Gastroesophageal sphincter (tissue), 4 donors: ENCODE results near the gene FNDC7. TPM values are rescaled to one million over a fixed set of nuclear protein-coding genes. Genes with fewer than 3 reads are reported as not detected.

Source experiments
- ATAC-seq: fragments of 150-250 bp; one replicate; pipeline ENCODE4 v1.9.1; 2016; ENCODE audit warnings: mild to moderate bottlenecking, moderate library complexity
- H3K27ac ChIP-seq, 4 donors: fragments of 200-600 bp; sonication (generic) in 3 of 4; 1 replicate in 3 of 4; 2 replicates in 1 of 4; pipeline ENCODE4 v1.5.1; 2016 to 2019
- H3K27me3 ChIP-seq: fragments of 200-600 bp; sonication (generic); one replicate; pipeline ENCODE4 v1.5.1; 2019
- H3K36me3 ChIP-seq, 2 donors: fragments of 200-600 bp; sonication (generic); one replicate each; pipeline ENCODE4 v1.5.1; 2019; ENCODE audit warnings: control low read depth in 1 of 2
- H3K4me1 ChIP-seq, 3 donors: fragments of 200-600 bp; sonication (generic); 1 replicate in 2 of 3; 2 replicates in 1 of 3; pipeline ENCODE4 v1.5.1; 2016 to 2019; ENCODE audit warnings: control low read depth in 2 of 3
- H3K4me3 ChIP-seq, 2 donors: fragments of 200-600 bp; sonication (generic); one replicate each; pipeline ENCODE4 v1.5.1; 2019; ENCODE audit warnings: mild to moderate bottlenecking in 1 of 2, moderate library complexity in 1 of 2
- H3K9me3 ChIP-seq, 3 donors: fragments of 200-600 bp; sonication (generic); one replicate each; pipeline ENCODE4 v1.5.1; 2017 to 2019; ENCODE audit warnings: control low read depth in 2 of 3
- EP300 ChIP-seq: sonication (generic); formaldehyde crosslinking; IDR thresholded peaks from one replicate; pipeline ENCODE4 v1.6.1; 2017; ENCODE audit warnings: antibody characterized with exemption, mild to moderate bottlenecking
- POLR2A ChIP-seq, 2 donors: fragments of 450-650 bp; IDR thresholded peaks; one replicate each; pipeline ENCODE4 v1.6.1; 2017; ENCODE audit warnings: antibody characterized with exemption in 2 of 2, mild to moderate bottlenecking in 2 of 2, moderate library complexity in 1 of 2
- POLR2AphosphoS5 ChIP-seq: sonication (generic); formaldehyde crosslinking; IDR thresholded peaks from one replicate; pipeline ENCODE4 v1.6.1; 2017; ENCODE audit warnings: antibody characterized with exemption
- WGBS, 2 donors: methylation state at CpG; one replicate each; pipeline ENCODE4 v1.1.5; 2018; ENCODE audit warnings: low coverage in 1 of 2; 5-methylcytosine and 5-hydroxymethylcytosine counted together
- total RNA-seq, 4 donors: library from RNA; depleted of rRNA; stranded (reverse); fragments of >200 nt; gene quantifications; one replicate each; pipeline ENCODE4 v1.1.0, GENCODE V29; 2016
- TF ChIP-seq, protein P1 (sequence below), 4 experiments: fragments of 200-600 bp in 2 of 4; fragments of 450-650 bp in 2 of 4; sonication (generic) in 1 of 4; IDR thresholded peaks; one replicate each; pipeline ENCODE4 v1.5.1; 2017 to 2019; ENCODE audit warnings: antibody characterized with exemption in 4 of 4, mild to moderate bottlenecking in 2 of 4, moderate library complexity in 2 of 4

Gene FNDC7
- total RNA-seq, 4 donors from 2014 or later: not detected

DNA sequence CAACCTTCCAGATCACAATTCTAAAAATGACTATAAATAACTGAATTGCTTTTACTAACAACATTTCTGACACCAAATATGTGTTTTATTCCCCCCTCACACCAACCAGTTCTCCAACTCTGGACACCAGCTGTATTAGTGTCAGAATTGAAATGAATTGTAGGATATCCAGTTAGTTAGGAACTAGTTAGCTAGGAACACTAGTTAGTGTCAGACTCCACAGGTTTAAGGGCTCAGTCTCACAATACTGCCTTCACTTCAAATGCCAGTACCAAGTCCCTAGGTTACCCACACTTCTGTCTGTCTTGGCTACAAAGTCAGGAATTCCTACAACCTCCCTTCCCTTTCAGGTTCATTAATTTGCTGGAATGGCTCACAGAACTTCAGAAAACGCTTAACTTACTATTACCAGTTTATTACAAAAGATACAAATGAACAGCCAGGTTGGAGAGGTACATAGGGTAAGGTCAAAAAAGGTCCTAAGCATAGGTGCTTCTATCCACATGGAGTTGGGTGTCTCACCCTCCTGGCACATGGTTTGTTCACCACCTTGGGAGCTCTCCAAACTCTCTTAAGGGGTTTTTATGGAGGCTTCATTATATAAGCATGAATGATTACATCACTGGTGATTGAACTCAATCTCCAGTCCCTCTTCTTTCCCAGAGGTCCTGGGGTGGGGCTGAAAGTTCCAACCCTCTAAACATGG is 37.9 kb downstream of the FNDC7 start:
- no peak overlapping the region for H3K27ac ChIP-seq
- H3K36me3 ChIP-seq: peaks cover 6 to 19% of the 10 kb centered on the region in 2 donors
- H3K9me3 ChIP-seq: no peaks in the 10 kb centered on the region
- H3K27me3 ChIP-seq: no peaks in the 10 kb centered on the region
- TF ChIP-seq EP300 (no peak), POLR2AphosphoS5 (no peak), POLR2A (IDR thresholded peaks at IDR 0.05) (no peak)
- TF ChIP-seq, protein P1, sequence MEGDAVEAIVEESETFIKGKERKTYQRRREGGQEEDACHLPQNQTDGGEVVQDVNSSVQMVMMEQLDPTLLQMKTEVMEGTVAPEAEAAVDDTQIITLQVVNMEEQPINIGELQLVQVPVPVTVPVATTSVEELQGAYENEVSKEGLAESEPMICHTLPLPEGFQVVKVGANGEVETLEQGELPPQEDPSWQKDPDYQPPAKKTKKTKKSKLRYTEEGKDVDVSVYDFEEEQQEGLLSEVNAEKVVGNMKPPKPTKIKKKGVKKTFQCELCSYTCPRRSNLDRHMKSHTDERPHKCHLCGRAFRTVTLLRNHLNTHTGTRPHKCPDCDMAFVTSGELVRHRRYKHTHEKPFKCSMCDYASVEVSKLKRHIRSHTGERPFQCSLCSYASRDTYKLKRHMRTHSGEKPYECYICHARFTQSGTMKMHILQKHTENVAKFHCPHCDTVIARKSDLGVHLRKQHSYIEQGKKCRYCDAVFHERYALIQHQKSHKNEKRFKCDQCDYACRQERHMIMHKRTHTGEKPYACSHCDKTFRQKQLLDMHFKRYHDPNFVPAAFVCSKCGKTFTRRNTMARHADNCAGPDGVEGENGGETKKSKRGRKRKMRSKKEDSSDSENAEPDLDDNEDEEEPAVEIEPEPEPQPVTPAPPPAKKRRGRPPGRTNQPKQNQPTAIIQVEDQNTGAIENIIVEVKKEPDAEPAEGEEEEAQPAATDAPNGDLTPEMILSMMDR (IDR thresholded peaks at IDR 0.05): no peak
- H3K4me1 ChIP-seq: peaks cover 0 to 56% (median 10%) of the 10 kb centered on the region in 3 donors
- 75 to 100% methylated on average over 1 of the region's 1 CpG for WGBS, 2 donors
- ATAC-seq: no peak
- H3K4me3 ChIP-seq: no peak overlapping the region

DNA sequence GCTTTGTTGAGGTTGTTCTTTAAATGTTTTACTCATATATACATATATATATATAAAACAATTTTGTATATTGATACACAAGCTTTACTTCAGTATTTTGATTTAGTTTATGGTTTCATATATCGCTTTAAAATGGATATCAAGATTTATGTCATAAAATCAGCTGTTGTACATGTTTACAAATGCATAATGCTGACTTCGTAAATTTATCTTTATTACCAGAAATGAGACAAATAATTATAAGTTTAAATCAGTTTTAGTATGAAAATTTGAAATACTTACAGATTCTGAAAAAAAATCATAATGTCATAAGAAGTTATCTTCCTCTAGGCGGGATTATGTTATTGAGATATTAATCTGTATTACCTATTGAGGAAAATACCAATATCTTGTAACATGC is 40.7 kb downstream of the FNDC7 start:
- H3K27ac ChIP-seq: no peak overlapping the region
- peaks cover 6 to 35% of the 10 kb centered on the region in 2 donors for H3K36me3 ChIP-seq
- WGBS, 2 donors: 59 to 69% methylated on average over 3 of the region's 3 CpGs
- H3K4me3 ChIP-seq: no peak overlapping the region
- ATAC-seq: no peak
- no peaks in the 10 kb centered on the region for H3K9me3 ChIP-seq
- no peaks in the 10 kb centered on the region for H3K27me3 ChIP-seq
- TF ChIP-seq POLR2A (IDR thresholded peaks at IDR 0.05) (no peak), POLR2AphosphoS5 (no peak), EP300 (no peak)
- TF ChIP-seq, protein P1 (IDR thresholded peaks at IDR 0.05): no peak
- peaks cover 0 to 44% (median 6%) of the 10 kb centered on the region in 3 donors for H3K4me1 ChIP-seq

DNA sequence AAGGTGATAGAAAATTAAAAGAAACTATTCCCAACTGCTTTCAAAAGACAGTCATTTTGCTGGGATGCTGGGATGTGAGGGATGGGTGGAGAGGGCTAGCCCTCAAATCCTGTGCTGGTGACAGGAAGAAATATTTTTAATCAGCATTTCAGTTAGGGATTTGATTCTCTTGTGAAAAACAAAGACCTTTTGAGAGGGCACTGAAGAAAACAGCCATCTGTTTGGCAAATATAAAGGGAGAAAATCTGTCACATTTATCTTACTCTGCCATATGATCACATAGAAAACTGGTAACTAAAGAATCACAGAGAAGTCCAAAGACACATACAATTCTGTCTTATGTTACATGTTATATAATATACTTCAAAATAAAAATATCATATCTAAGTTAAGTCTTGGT is 46.1 kb downstream of the FNDC7 start:
- Histone ChIP-seq H3K27me3 (no peaks in the 10 kb centered on the region), H3K4me1 (no peaks in the 10 kb centered on the region), H3K4me3 (no peak overlapping the region), H3K27ac (no peak overlapping the region), H3K9me3 (no peaks in the 10 kb centered on the region), H3K36me3 (peaks cover 6 to 81% of the 10 kb centered on the region in 2 donors)
- ATAC-seq: no peak
- TF ChIP-seq POLR2AphosphoS5: no peak
- no peak for TF ChIP-seq POLR2A (IDR thresholded peaks at IDR 0.05)
- TF ChIP-seq, protein P1 (IDR thresholded peaks at IDR 0.05): no peak
- no peak for TF ChIP-seq EP300

DNA sequence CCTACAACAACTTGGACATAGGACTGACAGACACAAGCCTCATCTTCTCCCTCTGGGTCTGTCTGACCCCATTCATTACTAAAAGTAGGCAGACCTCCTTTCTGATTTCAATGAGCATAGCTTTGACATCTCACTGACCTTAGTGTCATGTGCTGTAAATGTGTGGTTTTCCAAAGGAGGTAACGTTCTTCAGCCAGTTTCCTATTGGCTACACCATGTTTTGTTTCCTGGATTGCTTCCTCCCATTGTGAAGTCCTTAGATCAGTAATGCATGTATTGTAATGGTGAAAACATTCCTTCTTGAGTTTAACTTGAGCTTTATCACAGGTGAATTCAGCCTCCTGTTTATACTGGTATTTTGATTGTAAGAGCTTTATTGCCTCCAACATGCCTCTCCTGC is 54.4 kb downstream of the FNDC7 start:
- H3K27ac ChIP-seq: no peak overlapping the region
- peaks cover 0 to 73% of the 10 kb centered on the region in 2 donors for H3K36me3 ChIP-seq
- TF ChIP-seq POLR2AphosphoS5 (no peak), EP300 (no peak), POLR2A (IDR thresholded peaks at IDR 0.05) (no peak)
- TF ChIP-seq, protein P1 (IDR thresholded peaks at IDR 0.05): no peak
- no peak for ATAC-seq
- H3K27me3 ChIP-seq: no peaks in the 10 kb centered on the region
- no peaks in the 10 kb centered on the region for H3K9me3 ChIP-seq
- no peak overlapping the region for H3K4me3 ChIP-seq
- WGBS, 2 donors: 38 to 40% methylated on average over 1 of the region's 1 CpG
- no peaks in the 10 kb centered on the region for H3K4me1 ChIP-seq

DNA sequence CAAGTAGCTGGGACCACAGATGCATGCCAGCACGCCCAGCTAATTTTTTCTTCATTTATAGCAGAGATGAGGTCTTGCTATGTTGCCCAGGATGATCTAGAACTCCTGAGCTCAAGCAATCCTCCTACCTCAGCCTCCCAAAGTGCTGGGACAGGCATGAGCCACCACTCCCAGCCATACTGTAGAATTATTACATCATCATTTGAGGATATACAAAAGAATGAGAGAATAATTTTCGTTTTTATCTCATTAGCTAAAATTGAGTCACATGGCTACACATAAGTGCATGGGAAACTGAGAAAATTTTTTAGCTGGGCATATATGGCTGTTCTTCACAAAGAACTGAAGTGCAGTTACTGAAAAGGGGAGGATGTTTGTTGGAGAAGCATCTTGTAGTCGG is 55.0 kb downstream of the FNDC7 start:
- ATAC-seq: no peak
- H3K27ac ChIP-seq: no peak overlapping the region
- TF ChIP-seq, protein P1 (IDR thresholded peaks at IDR 0.05): no peak
- TF ChIP-seq POLR2AphosphoS5: no peak
- no peak for TF ChIP-seq POLR2A (IDR thresholded peaks at IDR 0.05)
- no peak for TF ChIP-seq EP300
- H3K4me3 ChIP-seq: no peak overlapping the region
- WGBS, 2 donors: 73 to 92% methylated on average over 2 of the region's 3 CpGs
- H3K27me3 ChIP-seq: no peaks in the 10 kb centered on the region
- H3K9me3 ChIP-seq: no peaks in the 10 kb centered on the region
- H3K4me1 ChIP-seq: no peaks in the 10 kb centered on the region
- H3K36me3 ChIP-seq: peaks cover 2 to 70% of the 10 kb centered on the region in 2 donors
